Measurements from ENCODE around the gene CMIP. TPM values are rescaled to one million over a fixed set of nuclear protein-coding genes. Genes with fewer than 3 reads are reported as not detected.

The CMIP gene
- total RNA-seq, 2 donors from 2014 or later = 30.1 to 95.1 TPM

GRCh38 chr16:81657224-81657623, 212.6 kb downstream of the CMIP start:
- H3K4me3 ChIP-seq = no peak overlapping the region
- no peak for DNase-seq (ENCODE audit: low spot score)
- no peaks in the 10 kb centered on the region for H3K9me3 ChIP-seq
- WGBS = 79% methylated on average over 8 of the region's 8 CpGs
- no peaks in the 10 kb centered on the region for H3K36me3 ChIP-seq
- no peak overlapping the region for H3K27ac ChIP-seq
- H3K27me3 ChIP-seq (replicated peaks; ENCODE audit: insufficient read depth) = no peaks in the 10 kb centered on the region
- no peak for TF ChIP-seq POLR2A (IDR thresholded peaks at IDR 0.05)
- H3K4me1 ChIP-seq (replicated peaks) = no peaks in the 10 kb centered on the region
- intact Hi-C loops (cut with DNase I) = no loop called here

DNA sequence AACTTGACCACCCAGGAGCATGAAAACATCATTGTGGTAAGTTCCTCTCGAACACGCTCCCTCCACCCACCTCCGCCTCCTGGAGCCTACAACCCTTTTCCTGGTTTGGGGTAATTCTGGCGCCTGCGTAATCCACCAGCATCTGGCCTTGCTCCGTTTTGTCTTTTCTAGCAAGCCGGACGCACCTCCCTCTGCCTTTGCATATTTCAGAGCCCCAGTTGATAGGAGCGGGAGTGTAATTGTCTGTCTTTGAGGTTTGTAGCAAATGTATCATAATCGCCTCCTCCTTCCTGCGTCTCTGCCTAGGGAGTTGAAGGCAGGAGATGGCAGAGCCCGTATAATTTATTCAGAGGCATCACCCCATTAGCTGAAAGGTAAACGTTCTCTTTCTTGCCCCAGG, 213.2 kb downstream of the CMIP start:
- H3K4me1 ChIP-seq (replicated peaks) = no peaks in the 10 kb centered on the region
- DNase-seq (ENCODE audit: low spot score) = no peak
- no peak overlapping the region for H3K4me3 ChIP-seq
- TF ChIP-seq POLR2AphosphoS5 (IDR thresholded peaks at IDR 0.05) = no peak
- TF ChIP-seq, protein P1, sequence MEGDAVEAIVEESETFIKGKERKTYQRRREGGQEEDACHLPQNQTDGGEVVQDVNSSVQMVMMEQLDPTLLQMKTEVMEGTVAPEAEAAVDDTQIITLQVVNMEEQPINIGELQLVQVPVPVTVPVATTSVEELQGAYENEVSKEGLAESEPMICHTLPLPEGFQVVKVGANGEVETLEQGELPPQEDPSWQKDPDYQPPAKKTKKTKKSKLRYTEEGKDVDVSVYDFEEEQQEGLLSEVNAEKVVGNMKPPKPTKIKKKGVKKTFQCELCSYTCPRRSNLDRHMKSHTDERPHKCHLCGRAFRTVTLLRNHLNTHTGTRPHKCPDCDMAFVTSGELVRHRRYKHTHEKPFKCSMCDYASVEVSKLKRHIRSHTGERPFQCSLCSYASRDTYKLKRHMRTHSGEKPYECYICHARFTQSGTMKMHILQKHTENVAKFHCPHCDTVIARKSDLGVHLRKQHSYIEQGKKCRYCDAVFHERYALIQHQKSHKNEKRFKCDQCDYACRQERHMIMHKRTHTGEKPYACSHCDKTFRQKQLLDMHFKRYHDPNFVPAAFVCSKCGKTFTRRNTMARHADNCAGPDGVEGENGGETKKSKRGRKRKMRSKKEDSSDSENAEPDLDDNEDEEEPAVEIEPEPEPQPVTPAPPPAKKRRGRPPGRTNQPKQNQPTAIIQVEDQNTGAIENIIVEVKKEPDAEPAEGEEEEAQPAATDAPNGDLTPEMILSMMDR (IDR thresholded peaks at IDR 0.05) = no peak
- TF ChIP-seq POLR2A (IDR thresholded peaks at IDR 0.05) = no peak
- WGBS = 87% methylated on average over 13 of the region's 13 CpGs
- no peaks in the 10 kb centered on the region for H3K27me3 ChIP-seq (replicated peaks; ENCODE audit: insufficient read depth)
- H3K27ac ChIP-seq = no peak overlapping the region
- intact Hi-C loops (cut with DNase I) = no loop called here
- no peaks in the 10 kb centered on the region for H3K36me3 ChIP-seq
- H3K9me3 ChIP-seq = no peaks in the 10 kb centered on the region

DNA sequence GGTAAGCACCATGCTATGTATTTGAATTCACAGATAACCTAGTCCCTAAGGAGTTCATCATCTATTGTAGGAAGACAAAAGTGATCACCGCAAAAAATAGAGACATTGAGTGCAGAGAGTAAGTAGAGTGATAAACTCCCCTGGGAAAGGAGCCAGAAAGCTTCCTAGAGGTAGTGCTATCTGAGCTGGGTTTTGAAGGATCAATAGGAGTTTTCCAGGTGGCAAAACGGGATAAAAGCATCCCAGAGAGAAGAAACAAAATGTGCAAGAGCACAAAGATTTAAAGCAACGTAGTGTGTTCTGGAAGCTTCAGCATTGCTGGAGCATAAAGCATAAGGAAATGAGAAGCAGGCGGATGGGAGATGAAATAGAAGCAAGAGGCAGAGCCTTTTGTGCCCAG, 213.8 kb downstream of the CMIP start:
- H3K27ac ChIP-seq = no peak overlapping the region
- DNase-seq (ENCODE audit: low spot score) = no peak
- H3K36me3 ChIP-seq = no peaks in the 10 kb centered on the region
- TF ChIP-seq, protein P1 (IDR thresholded peaks at IDR 0.05) = no peak
- TF ChIP-seq POLR2AphosphoS5 (IDR thresholded peaks at IDR 0.05) (no peak), POLR2A (IDR thresholded peaks at IDR 0.05) (no peak)
- intact Hi-C loops (cut with DNase I) = no loop called here
- H3K4me1 ChIP-seq (replicated peaks) = no peaks in the 10 kb centered on the region
- no peaks in the 10 kb centered on the region for H3K9me3 ChIP-seq
- no peaks in the 10 kb centered on the region for H3K27me3 ChIP-seq (replicated peaks; ENCODE audit: insufficient read depth)
- 92% methylated on average over 4 of the region's 4 CpGs for WGBS
- H3K4me3 ChIP-seq = no peak overlapping the region

GRCh38 chr16:81659249-81659648, 214.6 kb downstream of the CMIP start:
- no peaks in the 10 kb centered on the region for H3K36me3 ChIP-seq

GRCh38 chr16:81661082-81661481, 216.5 kb downstream of the CMIP start:
- no peaks in the 10 kb centered on the region for H3K4me1 ChIP-seq (replicated peaks)
- intact Hi-C loops (cut with DNase I) = no loop called here
- no peak for TF ChIP-seq POLR2AphosphoS5 (IDR thresholded peaks at IDR 0.05)
- TF ChIP-seq, protein P1 (IDR thresholded peaks at IDR 0.05) = no peak
- TF ChIP-seq POLR2A (IDR thresholded peaks at IDR 0.05) = no peak
- H3K36me3 ChIP-seq = no peaks in the 10 kb centered on the region
- 70% methylated on average over 14 of the region's 14 CpGs for WGBS
- H3K9me3 ChIP-seq = no peaks in the 10 kb centered on the region
- no peak for DNase-seq (ENCODE audit: low spot score)
- H3K27ac ChIP-seq = no peak overlapping the region
- H3K27me3 ChIP-seq (replicated peaks; ENCODE audit: insufficient read depth) = no peaks in the 10 kb centered on the region
- no peak overlapping the region for H3K4me3 ChIP-seq

More at GRCh38 chr16:81659249-81659648, 214.6 kb downstream of the CMIP start:
- Histone ChIP-seq H3K27me3 (replicated peaks; ENCODE audit: insufficient read depth) (no peaks in the 10 kb centered on the region), H3K4me3 (no peak overlapping the region), H3K9me3 (no peaks in the 10 kb centered on the region), H3K4me1 (replicated peaks) (no peaks in the 10 kb centered on the region), H3K27ac (no peak overlapping the region)
- intact Hi-C loops (cut with DNase I) = no loop called here
- WGBS = 79% methylated on average over 2 of the region's 2 CpGs
- no peak for DNase-seq (ENCODE audit: low spot score)
- TF ChIP-seq POLR2AphosphoS5 (IDR thresholded peaks at IDR 0.05) (no peak), POLR2A (IDR thresholded peaks at IDR 0.05) (no peak)
- TF ChIP-seq, protein P1 (IDR thresholded peaks at IDR 0.05) = no peak

All from prostate gland (tissue), 2 donors.